ENCODE measurements around the gene DDIT4L. TPM values are rescaled to one million over a fixed set of nuclear protein-coding genes. Genes with fewer than 3 reads are reported as not detected.

Gene DDIT4L
- total and polyA plus RNA-seq, 10 of the 15 experiments (the other 5 are each of a cell fraction or from before 2014, with no cell fraction given): 0.02 to 0.08 TPM; not detected in 8

- no peak for TF ChIP-seq ZBTB40 (IDR thresholded peaks at IDR 0.05; ENCODE audit: borderline replicate concordance)
- no peak for TF ChIP-seq CBFB (IDR thresholded peaks at IDR 0.05; ENCODE audit: low read depth)
- no peak for TF ChIP-seq CREB1 (IDR thresholded peaks at IDR 0.05; ENCODE audit: low read depth)
- no peak for TF ChIP-seq STAT3 (IDR thresholded peaks at IDR 0.05; ENCODE audit: low read depth, low read length)
- no peak for TF ChIP-seq TCF7 (IDR thresholded peaks at IDR 0.05; ENCODE audit: borderline replicate concordance)
- TF ChIP-seq, protein P1, sequence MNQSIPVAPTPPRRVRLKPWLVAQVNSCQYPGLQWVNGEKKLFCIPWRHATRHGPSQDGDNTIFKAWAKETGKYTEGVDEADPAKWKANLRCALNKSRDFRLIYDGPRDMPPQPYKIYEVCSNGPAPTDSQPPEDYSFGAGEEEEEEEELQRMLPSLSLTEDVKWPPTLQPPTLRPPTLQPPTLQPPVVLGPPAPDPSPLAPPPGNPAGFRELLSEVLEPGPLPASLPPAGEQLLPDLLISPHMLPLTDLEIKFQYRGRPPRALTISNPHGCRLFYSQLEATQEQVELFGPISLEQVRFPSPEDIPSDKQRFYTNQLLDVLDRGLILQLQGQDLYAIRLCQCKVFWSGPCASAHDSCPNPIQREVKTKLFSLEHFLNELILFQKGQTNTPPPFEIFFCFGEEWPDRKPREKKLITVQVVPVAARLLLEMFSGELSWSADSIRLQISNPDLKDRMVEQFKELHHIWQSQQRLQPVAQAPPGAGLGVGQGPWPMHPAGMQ (IDR thresholded peaks at IDR 0.05; ENCODE audit: borderline replicate concordance): no peak
- TF ChIP-seq CEBPB (IDR thresholded peaks at IDR 0.05; ENCODE audit: borderline replicate concordance in 1 of 2, low read depth in 2 of 2, low read length in 2 of 2): no peak
- no peak for TF ChIP-seq ZNF384 (IDR thresholded peaks at IDR 0.05; ENCODE audit: borderline replicate concordance, low read depth, low read length)
- TF ChIP-seq RFX5 (IDR thresholded peaks at IDR 0.05; ENCODE audit: low read depth, low read length): no peak
- TF ChIP-seq, protein P2, sequence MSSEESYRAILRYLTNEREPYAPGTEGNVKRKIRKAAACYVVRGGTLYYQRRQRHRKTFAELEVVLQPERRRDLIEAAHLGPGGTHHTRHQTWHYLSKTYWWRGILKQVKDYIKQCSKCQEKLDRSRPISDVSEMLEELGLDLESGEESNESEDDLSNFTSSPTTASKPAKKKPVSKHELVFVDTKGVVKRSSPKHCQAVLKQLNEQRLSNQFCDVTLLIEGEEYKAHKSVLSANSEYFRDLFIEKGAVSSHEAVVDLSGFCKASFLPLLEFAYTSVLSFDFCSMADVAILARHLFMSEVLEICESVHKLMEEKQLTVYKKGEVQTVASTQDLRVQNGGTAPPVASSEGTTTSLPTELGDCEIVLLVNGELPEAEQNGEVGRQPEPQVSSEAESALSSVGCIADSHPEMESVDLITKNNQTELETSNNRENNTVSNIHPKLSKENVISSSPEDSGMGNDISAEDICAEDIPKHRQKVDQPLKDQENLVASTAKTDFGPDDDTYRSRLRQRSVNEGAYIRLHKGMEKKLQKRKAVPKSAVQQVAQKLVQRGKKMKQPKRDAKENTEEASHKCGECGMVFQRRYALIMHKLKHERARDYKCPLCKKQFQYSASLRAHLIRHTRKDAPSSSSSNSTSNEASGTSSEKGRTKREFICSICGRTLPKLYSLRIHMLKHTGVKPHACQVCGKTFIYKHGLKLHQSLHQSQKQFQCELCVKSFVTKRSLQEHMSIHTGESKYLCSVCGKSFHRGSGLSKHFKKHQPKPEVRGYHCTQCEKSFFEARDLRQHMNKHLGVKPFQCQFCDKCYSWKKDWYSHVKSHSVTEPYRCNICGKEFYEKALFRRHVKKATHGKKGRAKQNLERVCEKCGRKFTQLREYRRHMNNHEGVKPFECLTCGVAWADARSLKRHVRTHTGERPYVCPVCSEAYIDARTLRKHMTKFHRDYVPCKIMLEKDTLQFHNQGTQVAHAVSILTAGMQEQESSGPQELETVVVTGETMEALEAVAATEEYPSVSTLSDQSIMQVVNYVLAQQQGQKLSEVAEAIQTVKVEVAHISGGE (CRISPR knock-in tag; IDR thresholded peaks at IDR 0.05): no peak
- TF ChIP-seq, protein P3, sequence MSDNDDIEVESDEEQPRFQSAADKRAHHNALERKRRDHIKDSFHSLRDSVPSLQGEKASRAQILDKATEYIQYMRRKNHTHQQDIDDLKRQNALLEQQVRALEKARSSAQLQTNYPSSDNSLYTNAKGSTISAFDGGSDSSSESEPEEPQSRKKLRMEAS (IDR thresholded peaks at IDR 0.05; ENCODE audit: low read depth, low read length): no peak
These were observed 1.4 kb downstream of the DDIT4L start (continued) for GRCh38 chr4:100188829-100189228.
